PFSK-1 (cell line): ENCODE measurements around the gene PEAK1.

Source experiments
- FOXP2 ChIP-seq: optimal IDR thresholded peaks from 2 replicates; pipeline ENCODE3; 2011; ENCODE audit warnings: borderline replicate concordance, control low read depth, inconsistent platforms; ENCODE audit not compliant: insufficient read depth; ENCODE audit errors: extremely low read length, extremely low read depth
- POLR2AphosphoS5 ChIP-seq: IDR thresholded peaks from 2 replicates; pipeline ENCODE4 v1.6.1; 2012; ENCODE audit warnings: low read depth, mild to moderate bottlenecking, control low read depth, low read length, moderate library complexity
- SIN3A ChIP-seq: IDR thresholded peaks from 2 replicates; pipeline ENCODE4 v1.6.1; 2012; ENCODE audit warnings: mild to moderate bottlenecking, low read length, moderate library complexity, borderline replicate concordance; ENCODE audit not compliant: insufficient read depth
- TAF1 ChIP-seq: IDR thresholded peaks from 2 replicates; pipeline ENCODE4 v1.6.1; 2012; ENCODE audit warnings: low read length, control low read depth, borderline replicate concordance; ENCODE audit not compliant: insufficient read depth
- TF ChIP-seq, protein P1 (sequence below), 2 experiments: IDR thresholded peaks; 2 replicates each; pipeline versions ENCODE4 v1.6.1 to v1.8.0; 2011 to 2012; ENCODE audit warnings: low read depth in 2 of 2, low read length in 2 of 2, control low read depth in 1 of 2, inconsistent platforms in 1 of 2, mild to moderate bottlenecking in 1 of 2, moderate library complexity in 1 of 2; ENCODE audit not compliant: insufficient read depth in 1 of 2

The PEAK1 gene

DNA sequence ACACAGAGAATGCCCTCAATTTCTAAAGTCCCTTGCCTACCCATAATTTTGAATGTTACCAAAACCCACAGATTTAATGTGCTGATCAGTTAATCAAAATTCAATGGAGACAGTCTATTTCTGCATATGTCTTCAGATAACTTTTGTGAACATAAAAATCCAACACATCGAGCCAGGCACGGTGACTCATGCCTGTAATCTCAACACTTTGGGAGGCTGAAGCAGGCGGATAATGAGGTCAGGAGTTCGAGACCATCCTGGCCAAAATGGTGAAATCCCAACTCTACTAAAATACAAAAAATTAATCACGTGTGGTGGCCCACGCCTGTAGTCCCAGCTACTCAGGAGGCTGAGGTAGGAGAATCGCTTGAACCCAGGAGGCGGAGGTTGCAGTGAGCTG, 49.3 kb downstream of the PEAK1 start:
- no peak for TF ChIP-seq POLR2AphosphoS5
- no peak for TF ChIP-seq SIN3A
- TF ChIP-seq, protein P1, sequence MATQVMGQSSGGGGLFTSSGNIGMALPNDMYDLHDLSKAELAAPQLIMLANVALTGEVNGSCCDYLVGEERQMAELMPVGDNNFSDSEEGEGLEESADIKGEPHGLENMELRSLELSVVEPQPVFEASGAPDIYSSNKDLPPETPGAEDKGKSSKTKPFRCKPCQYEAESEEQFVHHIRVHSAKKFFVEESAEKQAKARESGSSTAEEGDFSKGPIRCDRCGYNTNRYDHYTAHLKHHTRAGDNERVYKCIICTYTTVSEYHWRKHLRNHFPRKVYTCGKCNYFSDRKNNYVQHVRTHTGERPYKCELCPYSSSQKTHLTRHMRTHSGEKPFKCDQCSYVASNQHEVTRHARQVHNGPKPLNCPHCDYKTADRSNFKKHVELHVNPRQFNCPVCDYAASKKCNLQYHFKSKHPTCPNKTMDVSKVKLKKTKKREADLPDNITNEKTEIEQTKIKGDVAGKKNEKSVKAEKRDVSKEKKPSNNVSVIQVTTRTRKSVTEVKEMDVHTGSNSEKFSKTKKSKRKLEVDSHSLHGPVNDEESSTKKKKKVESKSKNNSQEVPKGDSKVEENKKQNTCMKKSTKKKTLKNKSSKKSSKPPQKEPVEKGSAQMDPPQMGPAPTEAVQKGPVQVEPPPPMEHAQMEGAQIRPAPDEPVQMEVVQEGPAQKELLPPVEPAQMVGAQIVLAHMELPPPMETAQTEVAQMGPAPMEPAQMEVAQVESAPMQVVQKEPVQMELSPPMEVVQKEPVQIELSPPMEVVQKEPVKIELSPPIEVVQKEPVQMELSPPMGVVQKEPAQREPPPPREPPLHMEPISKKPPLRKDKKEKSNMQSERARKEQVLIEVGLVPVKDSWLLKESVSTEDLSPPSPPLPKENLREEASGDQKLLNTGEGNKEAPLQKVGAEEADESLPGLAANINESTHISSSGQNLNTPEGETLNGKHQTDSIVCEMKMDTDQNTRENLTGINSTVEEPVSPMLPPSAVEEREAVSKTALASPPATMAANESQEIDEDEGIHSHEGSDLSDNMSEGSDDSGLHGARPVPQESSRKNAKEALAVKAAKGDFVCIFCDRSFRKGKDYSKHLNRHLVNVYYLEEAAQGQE (IDR thresholded peaks at IDR 0.05; ENCODE audit: insufficient read depth in 1 of 2, low read depth in 2 of 2, low read length in 2 of 2) = no peak
- no peak for TF ChIP-seq FOXP2
- no peak for TF ChIP-seq TAF1

DNA sequence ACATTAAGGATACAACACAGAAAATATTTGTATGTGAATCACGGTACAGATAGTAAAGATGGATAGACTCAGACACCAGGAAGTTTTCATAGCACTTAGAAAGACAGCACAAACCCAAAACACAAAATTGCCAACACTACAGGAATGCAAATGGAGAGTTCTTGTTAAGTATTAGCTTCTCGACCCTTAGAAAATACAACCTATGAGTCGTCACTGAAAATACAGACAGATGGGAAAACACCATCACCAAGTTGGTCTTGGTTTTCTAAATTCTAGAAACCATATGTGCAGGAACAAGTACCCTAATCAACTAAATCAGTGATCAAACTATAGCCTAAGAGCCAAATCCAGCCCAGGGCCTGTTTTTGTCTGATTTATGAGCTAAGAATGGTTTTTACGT, 50.7 kb downstream of the PEAK1 start:
- TF ChIP-seq SIN3A = no peak
- no peak for TF ChIP-seq TAF1
- no peak for TF ChIP-seq POLR2AphosphoS5
- TF ChIP-seq, protein P1 (IDR thresholded peaks at IDR 0.05; ENCODE audit: insufficient read depth in 1 of 2, low read depth in 2 of 2, low read length in 2 of 2) = no peak
- TF ChIP-seq FOXP2 = no peak

DNA sequence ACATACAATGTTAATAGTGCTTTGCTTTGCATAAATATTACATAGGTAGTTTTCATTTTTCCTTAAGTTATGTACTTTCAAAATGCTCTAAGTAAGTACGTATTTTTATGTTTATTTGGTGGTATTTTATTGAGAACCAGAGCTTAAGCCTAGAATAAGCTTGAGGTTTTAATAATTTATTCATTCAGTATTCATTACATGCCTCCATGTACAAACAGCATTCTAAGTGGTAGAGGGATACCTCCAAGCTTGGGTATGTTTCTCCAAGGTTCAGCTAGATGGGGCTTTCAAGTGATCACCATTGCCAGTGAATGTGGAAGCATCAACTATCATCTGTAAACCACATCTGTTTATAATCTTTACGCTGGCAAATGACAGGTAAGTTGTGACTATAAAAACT, 52.3 kb downstream of the PEAK1 start:
- TF ChIP-seq SIN3A = no peak
- no peak for TF ChIP-seq TAF1
- TF ChIP-seq, protein P1 (IDR thresholded peaks at IDR 0.05; ENCODE audit: insufficient read depth in 1 of 2, low read depth in 2 of 2, low read length in 2 of 2) = no peak
- no peak for TF ChIP-seq FOXP2
- no peak for TF ChIP-seq POLR2AphosphoS5

- TF ChIP-seq, protein P1 (IDR thresholded peaks at IDR 0.05; ENCODE audit: insufficient read depth in 1 of 2, low read depth in 2 of 2, low read length in 2 of 2) = no peak
- no peak for TF ChIP-seq FOXP2
- no peak for TF ChIP-seq POLR2AphosphoS5
- no peak for TF ChIP-seq SIN3A
- TF ChIP-seq TAF1 = no peak
These were observed 58.4 kb downstream of the PEAK1 start for GRCh38 chr15:77361456-77361855.

DNA sequence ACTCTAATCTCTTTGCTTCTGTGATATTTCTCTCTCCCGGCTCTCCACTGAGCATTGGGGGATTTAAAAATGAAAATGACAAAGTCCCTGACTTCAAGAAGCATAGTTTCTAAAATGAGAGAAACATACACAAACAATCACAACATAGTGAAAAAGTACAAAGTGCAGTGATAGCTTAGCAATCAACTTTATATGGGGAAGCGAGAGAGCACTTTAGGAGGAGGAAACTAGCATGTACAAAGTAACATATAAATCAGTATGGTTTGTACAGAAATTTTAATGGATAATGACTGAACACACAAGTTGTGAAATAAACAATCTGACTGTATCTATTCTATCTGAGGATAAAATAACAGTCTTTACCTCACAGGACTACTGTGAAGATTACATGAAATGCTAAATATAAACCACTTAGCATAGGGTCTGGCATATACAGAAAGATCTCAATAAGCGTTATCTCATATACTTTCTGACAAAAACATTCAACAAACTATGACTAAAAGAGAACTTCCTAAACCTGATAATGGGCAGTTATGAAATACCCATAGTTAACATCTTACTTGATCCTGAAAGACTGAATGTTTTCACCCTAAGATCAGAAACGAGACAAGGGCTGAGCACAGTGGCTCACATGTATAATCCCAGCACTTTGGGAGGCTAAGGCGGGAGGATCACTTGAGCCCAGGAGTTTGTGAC, 61.2 kb downstream of the PEAK1 start:
- TF ChIP-seq SIN3A (no peak), FOXP2 (no peak), POLR2AphosphoS5 (no peak), TAF1 (no peak)
- TF ChIP-seq, protein P1 (IDR thresholded peaks at IDR 0.05; ENCODE audit: insufficient read depth in 1 of 2, low read depth in 2 of 2, low read length in 2 of 2) = no peak
